Adrenal gland (tissue), 12 donors: Measurements from ENCODE around the gene SUPT5H. TPM values are rescaled to one million over a fixed set of nuclear protein-coding genes. Genes with fewer than 3 reads are reported as not detected.

ENCODE experiments used
- DNase-seq, 7 donors: peaks; one replicate each; pipeline ENCODE4 v3.0.0-alpha.2; 2019 to 2020
- H3K27ac ChIP-seq, 5 donors: fragments of 200-600 bp; sonication (generic) in 4 of 5; 1 replicate in 3 of 5; 2 replicates in 2 of 5; pipeline versions ENCODE4 v1.5.1 to v1.8.0; 2016 to 2020; ENCODE audit warnings: mild to moderate bottlenecking in 1 of 5
- H3K27me3 ChIP-seq: fragments of 200-600 bp; 2 replicates; pipeline ENCODE4 v1.8.0; 2021
- H3K36me3 ChIP-seq, 2 donors: fragments of 200-600 bp; replicated peaks in 1 of 2; 1 replicate in 1 of 2; 2 replicates in 1 of 2; pipeline versions ENCODE4 v1.5.1 to v1.8.0; 2018 to 2022
- H3K4me1 ChIP-seq, 2 donors: fragments of 200-600 bp; replicated peaks in 1 of 2; 1 replicate in 1 of 2; 2 replicates in 1 of 2; pipeline versions ENCODE4 v1.5.1 to v1.8.0; 2018 to 2021
- H3K4me3 ChIP-seq, 4 donors: fragments of 200-600 bp; sonication (generic) in 3 of 4; one replicate each; pipeline ENCODE4 v1.5.1; 2016 to 2018
- H3K9me3 ChIP-seq, 3 donors: fragments of 200-600 bp; sonication (generic) in 1 of 3; replicated peaks in 1 of 3; 1 replicate in 2 of 3; 2 replicates in 1 of 3; pipeline versions ENCODE4 v1.5.1 to v1.8.0; 2016 to 2021
- POLR2A ChIP-seq, 2 donors: fragments of 450-650 bp; IDR thresholded peaks; one replicate each; pipeline ENCODE4 v1.6.1; 2017; ENCODE audit warnings: antibody characterized with exemption in 2 of 2, mild to moderate bottlenecking in 2 of 2, moderate library complexity in 1 of 2
- WGBS, 4 donors: extraction: QIAGEN DNeasy Blood & Tissue Kit in 2 of 4; methylation state at CpG; one replicate each; pipeline versions ENCODE4 v1.1.5 to v1.1.7; 2013 to 2017; 5-methylcytosine and 5-hydroxymethylcytosine counted together
- intact Hi-C, 2 donors: fragments of 100-400 bp; cut with DNase I; formaldehyde crosslinking; loops; one replicate each; pipeline versions ENCODE4 v1.14.1 to v1.15.0; 2022 to 2023
- polyA plus RNA-seq, 3 donors: library from polyadenylated mRNA; stranded (reverse); fragments of 200-250 nt in 2 of 3; fragments of 350-450 nt in 1 of 3; fragmentation: Illumina TruSeq in 1 of 3; extraction: RNeasy Lipid Tissue Mini Kit (QIAGEN cat#74804) in 1 of 3; gene quantifications; one replicate each; pipeline ENCODE4 v1.2.3, GENCODE V29; 2013 to 2014
- total RNA-seq, 9 donors: library from RNA; depleted of rRNA in 4 of 9; stranded (reverse); fragments of >200 nt in 4 of 9; fragments of 120-200 nt in 1 of 9; fragmentation: NEBNext Ultra II Directional in 1 of 9; extraction: Animal tissue kit (Norgen Biotek cat#: 25700) in 1 of 9; gene quantifications; one replicate each; pipeline versions ENCODE4 v1.1.0 to v1.2.4, GENCODE V29; 2013 to 2023
- TF ChIP-seq, protein P1 (sequence below), 6 experiments: fragments of 450-650 bp in 4 of 6; fragments of 200-600 bp in 2 of 6; sonication (generic) in 1 of 6; IDR thresholded peaks; 1 replicate in 5 of 6; 2 replicates in 1 of 6; pipeline versions ENCODE4 v1.5.1 to v1.8.0; 2016 to 2021; ENCODE audit warnings: antibody characterized with exemption in 6 of 6, mild to moderate bottlenecking in 2 of 6, moderate library complexity in 1 of 6
- donor health status: healthy with polysubstance abuse.
- donor health status: Bipolar disorder and iron deficiency.
- donor health status: DM: yes; HTN: yes; CAD: no.
- donor health status: DM: no; HTN: no; CAD: no.
- donor health status: DM: no; HTN: no; CAD: no.
- donor health status: DM: yes; HTN: yes; CAD: no.

Gene SUPT5H
- total and polyA plus RNA-seq, 12 donors, result 42.0 to 612 (median 99.1) TPM

DNA sequence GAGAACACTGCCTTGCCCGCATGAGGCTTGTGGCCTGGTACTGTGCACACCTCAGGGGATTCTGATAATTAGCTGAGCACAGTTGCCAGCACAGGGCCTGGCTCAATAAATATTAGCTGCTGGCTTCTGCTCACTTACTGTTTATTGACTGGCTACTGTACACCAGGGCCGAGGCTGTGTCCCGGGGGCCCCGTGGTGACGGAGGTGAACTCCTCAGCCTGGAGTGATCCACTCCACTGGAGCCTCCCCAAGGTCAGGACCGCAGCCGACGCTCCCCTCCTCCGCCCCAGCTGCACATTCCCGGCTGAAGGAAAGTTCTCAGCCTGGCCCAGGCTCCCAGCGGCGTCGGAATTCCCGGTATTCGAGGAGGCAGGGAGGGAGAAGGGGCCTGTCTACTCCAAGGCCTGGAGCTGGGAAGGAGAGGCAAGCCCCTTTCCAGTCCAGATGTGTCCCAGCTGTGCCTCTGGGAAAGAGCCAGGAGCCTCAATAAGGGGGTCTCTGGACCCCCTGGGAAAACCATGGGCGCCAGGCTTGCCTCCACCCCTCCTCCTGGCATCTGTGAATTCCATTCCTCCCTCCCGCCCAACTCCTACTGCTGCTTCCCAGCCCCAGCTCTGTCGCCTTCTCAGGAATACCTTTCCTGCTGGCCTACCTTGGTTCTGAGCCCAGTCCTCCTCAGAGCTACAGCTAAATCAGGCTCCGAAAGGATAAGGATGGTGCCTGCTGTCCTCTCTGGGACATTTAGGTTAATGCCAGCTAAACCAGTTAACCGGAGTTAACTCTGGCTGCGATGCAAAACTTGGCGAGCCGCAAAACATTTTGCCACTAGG, 16.9 kb upstream of the SUPT5H start:
- peaks cover 10 to 13% of the 10 kb centered on the region in 2 donors for H3K4me1 ChIP-seq
- peak in 6 of 7 donors; percentile 70 to 86 (median 78) for DNase-seq
- TF ChIP-seq POLR2A (IDR thresholded peaks at IDR 0.05), result no peak
- TF ChIP-seq, protein P1, sequence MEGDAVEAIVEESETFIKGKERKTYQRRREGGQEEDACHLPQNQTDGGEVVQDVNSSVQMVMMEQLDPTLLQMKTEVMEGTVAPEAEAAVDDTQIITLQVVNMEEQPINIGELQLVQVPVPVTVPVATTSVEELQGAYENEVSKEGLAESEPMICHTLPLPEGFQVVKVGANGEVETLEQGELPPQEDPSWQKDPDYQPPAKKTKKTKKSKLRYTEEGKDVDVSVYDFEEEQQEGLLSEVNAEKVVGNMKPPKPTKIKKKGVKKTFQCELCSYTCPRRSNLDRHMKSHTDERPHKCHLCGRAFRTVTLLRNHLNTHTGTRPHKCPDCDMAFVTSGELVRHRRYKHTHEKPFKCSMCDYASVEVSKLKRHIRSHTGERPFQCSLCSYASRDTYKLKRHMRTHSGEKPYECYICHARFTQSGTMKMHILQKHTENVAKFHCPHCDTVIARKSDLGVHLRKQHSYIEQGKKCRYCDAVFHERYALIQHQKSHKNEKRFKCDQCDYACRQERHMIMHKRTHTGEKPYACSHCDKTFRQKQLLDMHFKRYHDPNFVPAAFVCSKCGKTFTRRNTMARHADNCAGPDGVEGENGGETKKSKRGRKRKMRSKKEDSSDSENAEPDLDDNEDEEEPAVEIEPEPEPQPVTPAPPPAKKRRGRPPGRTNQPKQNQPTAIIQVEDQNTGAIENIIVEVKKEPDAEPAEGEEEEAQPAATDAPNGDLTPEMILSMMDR (IDR thresholded peaks at IDR 0.05), result no peak
- no peaks in the 10 kb centered on the region for H3K9me3 ChIP-seq
- WGBS, 4 donors, result 27 to 58% (median 42%) methylated on average over 11 to 23 of the region's 23 CpGs
- peaks cover 0 to 18% of the 10 kb centered on the region in 2 donors for H3K36me3 ChIP-seq
- H3K27ac ChIP-seq, result peak overlapping the region in 4 of 5 donors; percentile 38 to 81 (median 62)
- no peaks in the 10 kb centered on the region for H3K27me3 ChIP-seq
- H3K4me3 ChIP-seq, result no peak overlapping the region
- intact Hi-C loops, result no loop called here

DNA sequence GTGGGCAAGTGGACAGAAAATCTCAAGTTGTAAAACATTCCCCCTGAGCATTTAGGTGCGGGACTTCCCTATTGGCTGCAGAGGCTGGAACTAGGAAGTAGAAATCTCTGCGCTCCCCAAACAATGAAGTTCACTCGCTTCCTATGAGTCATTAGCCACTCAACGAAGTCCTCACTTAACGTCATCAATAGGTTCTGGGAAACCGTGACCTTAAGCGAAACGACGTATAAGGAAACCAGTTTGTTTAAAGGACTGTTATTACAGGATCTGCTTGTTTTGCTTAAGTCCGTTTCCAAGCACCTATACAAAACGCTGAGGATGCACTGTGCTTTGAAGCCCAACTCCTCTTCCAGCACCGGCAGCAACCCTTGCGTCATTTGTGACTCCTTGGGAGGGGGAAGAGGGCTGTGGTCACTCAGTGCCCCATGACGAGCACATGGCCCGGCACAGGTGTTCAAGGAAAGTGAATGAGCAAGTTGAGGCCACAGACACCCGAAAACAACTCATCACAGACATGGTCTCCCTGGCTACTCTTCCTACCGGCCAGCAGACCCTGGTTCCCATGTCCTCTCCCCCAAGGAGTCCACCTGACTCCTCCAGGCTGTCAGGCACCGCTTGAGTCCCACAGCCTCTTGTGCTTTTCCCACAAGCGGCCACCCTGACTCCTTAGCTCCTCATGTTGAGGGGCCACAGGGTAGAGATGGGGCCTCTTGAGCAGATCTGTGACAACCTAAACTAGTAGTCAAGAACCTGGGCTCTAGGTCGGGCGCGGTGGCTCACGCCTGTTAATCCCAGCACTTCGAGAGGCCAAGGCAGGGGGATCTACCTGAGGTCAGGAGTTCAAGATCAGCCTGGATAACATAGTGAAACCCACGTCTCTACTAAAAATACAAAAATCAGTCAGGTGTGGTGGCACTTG, 14.4 kb upstream of the SUPT5H start:
- H3K4me3 ChIP-seq, result no peak overlapping the region
- peaks cover 20 to 28% of the 10 kb centered on the region in 2 donors for H3K4me1 ChIP-seq
- peak in 2 of 7 donors; percentile 40 to 60 for DNase-seq
- 63 to 77% (median 65%) methylated on average over 22 to 25 of the region's 25 CpGs for WGBS, 4 donors
- TF ChIP-seq, protein P1 (IDR thresholded peaks at IDR 0.05), result no peak
- TF ChIP-seq POLR2A (IDR thresholded peaks at IDR 0.05), result no peak
- peaks cover 0 to 31% of the 10 kb centered on the region in 2 donors for H3K36me3 ChIP-seq
- H3K9me3 ChIP-seq, result no peaks in the 10 kb centered on the region
- no peaks in the 10 kb centered on the region for H3K27me3 ChIP-seq
- intact Hi-C loops, result loop anchor here in 1 of 2 donors (10.0 kb wide), 1 partner anchor 244 kb away; no protein-coding TSS in a partner anchor
- H3K27ac ChIP-seq, result peak overlapping the region in 4 of 5 donors; percentile 44 to 90 (median 60)

DNA sequence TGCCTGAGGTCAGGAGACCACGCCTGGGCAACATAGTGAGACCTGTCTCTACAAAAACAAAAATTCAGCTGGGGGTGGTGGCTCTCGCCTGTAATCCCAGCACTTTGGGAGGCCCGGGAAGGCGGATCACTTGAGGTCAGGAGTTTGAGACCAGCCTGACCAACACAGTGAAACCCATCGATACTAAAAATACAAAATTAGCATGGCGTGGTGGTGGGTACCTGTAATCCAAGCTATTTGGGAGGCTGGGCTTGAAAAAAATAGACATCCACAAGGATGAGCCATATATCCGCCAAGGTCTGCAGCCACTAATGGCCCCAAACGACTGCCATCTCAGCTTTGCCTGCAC, 12.7 kb upstream of the SUPT5H start:
- H3K27ac ChIP-seq, result no peak overlapping the region
- 93 to 97% (median 96%) methylated on average over 8 of the region's 8 CpGs for WGBS, 4 donors
- intact Hi-C loops, result loop anchor here in 1 of 2 donors (10.0 kb wide), 1 partner anchor 242 kb away; no protein-coding TSS in a partner anchor
- peaks cover 0 to 31% of the 10 kb centered on the region in 2 donors for H3K36me3 ChIP-seq
- no peak overlapping the region for H3K4me3 ChIP-seq
- TF ChIP-seq, protein P1 (IDR thresholded peaks at IDR 0.05), result no peak
- TF ChIP-seq POLR2A (IDR thresholded peaks at IDR 0.05), result no peak
- DNase-seq, result no peak
- no peaks in the 10 kb centered on the region for H3K27me3 ChIP-seq
- H3K9me3 ChIP-seq, result no peaks in the 10 kb centered on the region
- peaks cover 27 to 35% of the 10 kb centered on the region in 2 donors for H3K4me1 ChIP-seq
